ENCODE data around the gene PTPRH. TPM values are rescaled to one million over a fixed set of nuclear protein-coding genes. Genes with fewer than 3 reads are reported as not detected.

The PTPRH gene
- total RNA-seq, 4 donors from 2014 or later = 0.54 to 4.0 (median 1.4) TPM

DNA sequence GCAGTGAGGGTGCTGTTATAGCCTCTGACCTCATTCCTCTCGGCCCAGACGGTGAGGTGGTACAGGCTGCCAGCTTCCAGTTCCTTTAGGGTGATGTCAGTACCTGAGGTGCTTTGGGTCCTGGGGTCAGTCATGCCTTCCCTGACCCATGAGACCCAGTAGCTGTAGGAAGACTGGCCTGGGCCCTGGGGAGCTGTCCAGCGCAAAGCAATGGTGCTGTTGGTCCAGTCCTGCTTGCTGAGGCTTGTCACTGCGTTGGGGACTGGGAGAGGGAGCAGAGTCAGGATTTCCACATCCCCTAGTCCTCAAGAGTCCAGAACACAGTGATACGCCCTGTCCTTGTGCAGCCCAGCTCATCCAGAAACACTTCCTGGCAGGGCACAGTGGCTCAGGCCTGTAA, 10.7 kb downstream of the PTPRH start:
- WGBS, 2 donors (ENCODE audit: low coverage in 1 of 2) = 30% methylated on average over 2 of the region's 5 CpGs; no CpG with 5 or more reads in 1 of the 2 donors
- H3K9me3 ChIP-seq = no peaks in the 10 kb centered on the region
- no peak for ATAC-seq
- no peaks in the 10 kb centered on the region for H3K36me3 ChIP-seq
- no peaks in the 10 kb centered on the region for H3K4me1 ChIP-seq
- H3K4me3 ChIP-seq = no peak overlapping the region
- no peak overlapping the region for H3K27ac ChIP-seq
- no peak for TF ChIP-seq EP300 (IDR thresholded peaks at IDR 0.05)
- peaks cover 60% of the 10 kb centered on the region for H3K27me3 ChIP-seq

DNA sequence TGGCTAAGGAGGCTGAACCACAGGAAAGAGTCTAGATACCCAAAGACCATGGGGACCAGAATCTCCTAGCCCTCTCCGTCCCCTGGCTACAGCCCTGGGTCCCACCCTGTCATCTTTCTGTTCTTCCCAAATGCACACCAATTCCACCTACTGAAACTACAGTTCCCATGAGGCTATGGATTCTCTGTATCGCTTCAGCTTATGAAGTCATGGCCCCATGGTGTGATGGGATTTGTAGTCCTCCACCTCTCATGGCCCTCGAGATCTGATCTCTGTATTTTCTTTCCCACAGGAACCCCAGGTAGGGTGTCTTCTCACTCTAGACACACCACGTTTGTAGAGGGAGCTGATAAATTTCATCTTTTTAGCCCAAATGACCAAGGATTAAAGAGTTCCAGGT, 11.8 kb downstream of the PTPRH start:
- Histone ChIP-seq H3K9me3 (no peaks in the 10 kb centered on the region), H3K36me3 (no peaks in the 10 kb centered on the region), H3K4me3 (no peak overlapping the region), H3K27me3 (peaks cover 70% of the 10 kb centered on the region), H3K4me1 (no peaks in the 10 kb centered on the region), H3K27ac (no peak overlapping the region)
- TF ChIP-seq POLR2AphosphoS5 (IDR thresholded peaks at IDR 0.05) (no peak), EP300 (IDR thresholded peaks at IDR 0.05) (no peak), POLR2A (IDR thresholded peaks at IDR 0.05) (no peak)
- TF ChIP-seq, protein P1, sequence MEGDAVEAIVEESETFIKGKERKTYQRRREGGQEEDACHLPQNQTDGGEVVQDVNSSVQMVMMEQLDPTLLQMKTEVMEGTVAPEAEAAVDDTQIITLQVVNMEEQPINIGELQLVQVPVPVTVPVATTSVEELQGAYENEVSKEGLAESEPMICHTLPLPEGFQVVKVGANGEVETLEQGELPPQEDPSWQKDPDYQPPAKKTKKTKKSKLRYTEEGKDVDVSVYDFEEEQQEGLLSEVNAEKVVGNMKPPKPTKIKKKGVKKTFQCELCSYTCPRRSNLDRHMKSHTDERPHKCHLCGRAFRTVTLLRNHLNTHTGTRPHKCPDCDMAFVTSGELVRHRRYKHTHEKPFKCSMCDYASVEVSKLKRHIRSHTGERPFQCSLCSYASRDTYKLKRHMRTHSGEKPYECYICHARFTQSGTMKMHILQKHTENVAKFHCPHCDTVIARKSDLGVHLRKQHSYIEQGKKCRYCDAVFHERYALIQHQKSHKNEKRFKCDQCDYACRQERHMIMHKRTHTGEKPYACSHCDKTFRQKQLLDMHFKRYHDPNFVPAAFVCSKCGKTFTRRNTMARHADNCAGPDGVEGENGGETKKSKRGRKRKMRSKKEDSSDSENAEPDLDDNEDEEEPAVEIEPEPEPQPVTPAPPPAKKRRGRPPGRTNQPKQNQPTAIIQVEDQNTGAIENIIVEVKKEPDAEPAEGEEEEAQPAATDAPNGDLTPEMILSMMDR (IDR thresholded peaks at IDR 0.05) = no peak
- no peak for ATAC-seq
- WGBS, 2 donors (ENCODE audit: low coverage in 1 of 2) = 45 to 59% methylated on average over 4 of the region's 4 CpGs

DNA sequence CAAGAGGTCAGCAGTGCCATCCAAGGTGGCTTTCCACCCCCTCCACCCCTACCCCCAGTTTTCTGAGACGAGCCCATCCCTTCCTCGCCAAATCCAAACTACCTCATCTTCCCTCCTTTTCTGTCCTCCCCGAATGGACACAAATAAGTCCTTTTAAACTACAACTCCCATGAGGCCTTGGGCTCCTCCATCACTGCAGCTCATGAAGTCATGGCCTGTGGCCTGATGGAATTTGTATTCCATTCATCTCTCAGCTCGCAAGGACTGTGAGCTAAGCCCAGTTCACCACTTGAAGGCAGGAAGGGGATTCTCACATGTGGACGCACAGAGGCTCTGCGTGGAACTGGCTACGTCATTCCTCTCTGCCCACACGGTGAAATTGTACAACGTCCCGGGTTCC, 12.5 kb downstream of the PTPRH start:
- Histone ChIP-seq H3K4me1 (no peaks in the 10 kb centered on the region), H3K27me3 (peaks cover 78% of the 10 kb centered on the region), H3K36me3 (no peaks in the 10 kb centered on the region), H3K4me3 (no peak overlapping the region), H3K27ac (no peak overlapping the region), H3K9me3 (no peaks in the 10 kb centered on the region)
- no peak for ATAC-seq
- TF ChIP-seq EP300 (IDR thresholded peaks at IDR 0.05) (no peak), POLR2A (IDR thresholded peaks at IDR 0.05) (no peak), POLR2AphosphoS5 (IDR thresholded peaks at IDR 0.05) (no peak)
- TF ChIP-seq, protein P1 (IDR thresholded peaks at IDR 0.05) = no peak
- WGBS, 2 donors (ENCODE audit: low coverage in 1 of 2) = 49 to 74% methylated on average over 3 of the region's 10 CpGs

DNA sequence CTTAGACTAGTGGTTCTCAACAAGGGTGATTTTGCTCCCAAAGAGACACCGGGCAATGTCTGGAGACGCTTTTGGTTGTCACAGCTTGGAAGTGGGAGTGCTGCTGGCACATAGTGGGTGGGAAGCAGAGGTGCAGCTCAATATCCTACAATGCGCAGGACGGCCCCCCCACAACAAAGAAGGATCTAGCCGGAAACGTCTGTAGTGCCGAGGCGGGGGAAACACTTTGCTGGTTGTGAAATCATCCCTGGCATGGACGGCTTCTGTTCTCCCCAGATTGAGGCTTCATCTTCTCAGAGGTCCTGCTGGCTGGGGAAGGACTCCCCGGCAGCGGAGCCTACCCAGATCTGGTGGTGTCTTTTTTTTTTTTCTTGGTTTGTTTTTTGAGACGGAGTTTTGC, 15.8 kb downstream of the PTPRH start:
- Histone ChIP-seq H3K27me3 (peaks cover 61% of the 10 kb centered on the region), H3K27ac (no peak overlapping the region), H3K9me3 (no peaks in the 10 kb centered on the region), H3K4me3 (no peak overlapping the region), H3K4me1 (no peaks in the 10 kb centered on the region), H3K36me3 (no peaks in the 10 kb centered on the region)
- WGBS, 2 donors (ENCODE audit: low coverage in 1 of 2) = 77 to 100% methylated on average over 1 to 9 of the region's 12 CpGs
- TF ChIP-seq POLR2A (IDR thresholded peaks at IDR 0.05) (no peak), EP300 (IDR thresholded peaks at IDR 0.05) (no peak), POLR2AphosphoS5 (IDR thresholded peaks at IDR 0.05) (no peak)
- TF ChIP-seq, protein P1 (IDR thresholded peaks at IDR 0.05) = no peak
- ATAC-seq = no peak

DNA sequence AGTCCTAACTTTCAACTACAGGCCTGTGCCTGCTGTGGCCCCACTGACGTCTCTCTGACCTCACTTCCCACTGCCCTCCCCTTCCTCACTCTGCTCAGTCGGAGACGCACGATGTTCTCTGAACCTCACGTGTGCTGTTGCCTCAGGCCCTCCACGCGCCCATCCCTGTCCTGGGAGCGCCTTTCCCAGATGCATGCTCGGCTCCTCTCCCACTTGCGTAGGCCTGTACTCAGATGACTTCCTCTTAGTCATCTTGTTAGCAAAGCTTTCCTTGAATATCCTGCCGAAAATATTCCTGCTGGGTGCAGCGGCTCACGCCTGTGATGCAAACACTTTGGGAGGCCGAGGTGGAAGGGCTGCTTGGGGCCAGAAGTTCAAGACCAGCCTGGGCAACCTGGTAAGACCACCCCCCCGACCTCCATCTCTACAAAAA, 19.9 kb downstream of the PTPRH start:
- peak; percentile 82 for ATAC-seq
- 20 to 57% methylated on average over 1 to 14 of the region's 15 CpGs for WGBS, 2 donors (ENCODE audit: low coverage in 1 of 2)

More for the DNA sequence above, 19.9 kb downstream of the PTPRH start:
- no peaks in the 10 kb centered on the region for H3K4me1 ChIP-seq
- H3K36me3 ChIP-seq = no peaks in the 10 kb centered on the region
- H3K9me3 ChIP-seq = no peaks in the 10 kb centered on the region
- TF ChIP-seq, protein P1 (IDR thresholded peaks at IDR 0.05) = no peak
- TF ChIP-seq POLR2A (IDR thresholded peaks at IDR 0.05) = no peak
- no peak for TF ChIP-seq POLR2AphosphoS5 (IDR thresholded peaks at IDR 0.05)
- no peak for TF ChIP-seq EP300 (IDR thresholded peaks at IDR 0.05)
- peak overlapping the region in 1 of 4 donors; percentile 24 for H3K27ac ChIP-seq
- no peak overlapping the region for H3K4me3 ChIP-seq
- peaks cover 61% of the 10 kb centered on the region for H3K27me3 ChIP-seq

All from gastroesophageal sphincter (tissue), 4 donors.